ENCODE data around the gene MALRD1. TPM values are rescaled to one million over a fixed set of nuclear protein-coding genes. Genes with fewer than 3 reads are reported as not detected.

Gene MALRD1
- total RNA-seq, 5 donors from 2014 or later (not counting 1 experiment from before 2014, with no cell fraction given), result 0.32 TPM; not detected in 4

DNA sequence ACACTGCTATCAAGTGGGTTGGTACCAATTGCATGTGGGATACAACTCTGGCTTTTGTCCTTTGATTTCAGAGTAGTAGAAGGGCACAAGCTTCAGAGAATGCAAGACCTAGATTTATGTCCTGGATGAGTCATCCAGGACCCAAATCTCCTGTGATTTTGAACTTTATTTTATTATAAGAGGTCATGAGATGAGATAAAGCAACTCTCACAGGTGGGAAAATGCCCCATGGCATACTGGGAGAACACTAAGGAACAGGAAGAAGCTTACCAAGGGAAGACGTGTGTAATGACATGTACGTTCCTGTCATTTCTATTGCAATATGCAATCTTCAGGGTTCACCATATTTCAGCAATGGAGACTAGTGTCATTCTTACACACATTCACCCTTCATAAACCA, 966 bp downstream of the MALRD1 start:
- POLR2A ChIA-PET, result no interaction called here
- no peak overlapping the region for H3K27ac Mint-ChIP-seq
- CTCF ChIA-PET, result no interaction called here
- ATAC-seq (replicated peaks in 1 of 4) (no peak), DNase-seq (no peak)
- no peaks in the 10 kb centered on the region for H3K4me1 ChIP-seq (ENCODE audit: control insufficient read depth in 1 of 2, extremely low read depth in 1 of 2, insufficient read depth in 2 of 2, low read length in 2 of 2)
- peaks cover 0 to 11% (median 2%) of the 10 kb centered on the region in 3 donors for H3K9me3 Mint-ChIP-seq
- 67% methylated on average over 1 of the region's 2 CpGs for WGBS (ENCODE audit: insufficient coverage)
- H3K36me3 Mint-ChIP-seq, result no peaks in the 10 kb centered on the region
- no peak overlapping the region for H3K4me3 Mint-ChIP-seq
- peaks cover 2% of the 10 kb centered on the region for H3K9me3 ChIP-seq
- H3K27ac ChIP-seq (ENCODE audit: low read length), result no peak overlapping the region
- no peaks in the 10 kb centered on the region for H3K4me1 Mint-ChIP-seq
- no peaks in the 10 kb centered on the region for H3K27me3 Mint-ChIP-seq
- no peaks in the 10 kb centered on the region for H3K36me3 ChIP-seq (ENCODE audit: control insufficient read depth in 2 of 2, extremely low read depth in 1 of 2, insufficient read depth in 1 of 2, low read length in 1 of 2)
- no peaks in the 10 kb centered on the region for H3K27me3 ChIP-seq (replicated peaks in 1 of 2; ENCODE audit: control insufficient read depth in 2 of 2, extremely low read depth in 1 of 2, insufficient read depth in 2 of 2, low read length in 1 of 2)
- no peak overlapping the region for H3K4me3 ChIP-seq (ENCODE audit: control insufficient read depth in 1 of 2, extremely low read depth in 1 of 2, low read length in 1 of 2)

DNA sequence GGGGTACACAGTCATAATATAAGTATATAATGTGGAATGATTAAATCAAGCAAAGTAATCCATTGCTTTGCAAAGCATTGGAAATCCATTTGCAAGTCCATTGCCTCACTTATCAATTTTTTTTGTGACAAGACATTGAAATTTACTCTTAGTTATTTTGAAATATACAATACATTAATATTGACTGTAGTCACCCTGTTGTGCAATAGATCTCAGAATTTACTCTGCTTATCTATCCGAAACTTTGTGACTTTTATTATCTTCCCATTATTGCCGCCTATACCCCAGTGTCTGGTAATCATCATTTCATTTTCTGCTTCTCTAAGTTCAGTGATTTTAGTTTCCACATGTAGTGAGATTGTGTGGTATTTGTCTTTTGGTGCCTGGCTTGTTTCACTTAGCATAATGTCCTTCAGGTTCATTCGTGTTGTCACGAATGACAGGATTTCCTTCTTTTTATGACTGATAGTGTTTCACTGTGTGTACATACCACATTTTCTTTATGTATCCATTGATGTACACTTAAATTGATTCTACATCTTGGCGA, 5.8 kb downstream of the MALRD1 start:
- Histone ChIP-seq H3K27ac (ENCODE audit: low read length) (no peak overlapping the region), H3K4me3 (ENCODE audit: control insufficient read depth in 1 of 2, extremely low read depth in 1 of 2, low read length in 1 of 2) (no peak overlapping the region), H3K27me3 (replicated peaks in 1 of 2; ENCODE audit: control insufficient read depth in 2 of 2, extremely low read depth in 1 of 2, insufficient read depth in 2 of 2, low read length in 1 of 2) (no peaks in the 10 kb centered on the region), H3K9me3 (no peaks in the 10 kb centered on the region), H3K36me3 (ENCODE audit: control insufficient read depth in 2 of 2, extremely low read depth in 1 of 2, insufficient read depth in 1 of 2, low read length in 1 of 2) (no peaks in the 10 kb centered on the region), H3K4me1 (ENCODE audit: control insufficient read depth in 1 of 2, extremely low read depth in 1 of 2, insufficient read depth in 2 of 2, low read length in 2 of 2) (no peaks in the 10 kb centered on the region)
- ATAC-seq (replicated peaks in 1 of 4), result no peak
- Mint-ChIP-seq H3K4me3 (no peak overlapping the region), H3K36me3 (no peaks in the 10 kb centered on the region), H3K4me1 (no peaks in the 10 kb centered on the region), H3K27ac (no peak overlapping the region), H3K9me3 (peaks cover 0 to 3% (median 2%) of the 10 kb centered on the region in 3 donors), H3K27me3 (no peaks in the 10 kb centered on the region)
- WGBS (ENCODE audit: insufficient coverage), result no CpG with 5 or more reads among the region's 5 CpGs
- ChIA-PET CTCF (interaction anchor here in 1 of 2 donors (0.6 kb wide), 1 partner anchor 146 kb away, joined by 5 read pairs; no protein-coding TSS in a partner anchor), POLR2A (no interaction called here)
- DNase-seq, result no peak

DNA sequence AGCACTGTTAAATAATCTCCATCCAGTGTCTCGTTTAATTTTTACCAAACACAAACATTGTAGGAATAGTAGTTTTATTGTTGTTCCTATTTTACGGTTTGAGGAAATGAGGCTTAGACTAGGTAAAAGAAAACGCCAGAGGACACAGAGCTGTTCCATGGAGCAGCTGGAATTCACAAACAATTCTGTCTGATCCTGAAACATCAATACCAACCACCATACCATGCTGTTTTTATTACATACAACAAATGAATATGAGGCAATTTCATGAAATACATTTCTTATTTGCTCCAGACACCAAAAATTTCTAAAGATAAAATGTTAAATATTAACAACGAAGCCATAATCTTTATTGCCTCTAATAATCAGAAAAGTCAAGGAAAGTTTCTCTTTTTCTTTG, 9.4 kb downstream of the MALRD1 start:
- no peaks in the 10 kb centered on the region for H3K36me3 Mint-ChIP-seq
- ATAC-seq (replicated peaks in 1 of 4), result no peak
- H3K4me1 Mint-ChIP-seq, result no peaks in the 10 kb centered on the region
- ChIA-PET CTCF (no interaction called here), POLR2A (no interaction called here)
- no peak overlapping the region for H3K27ac ChIP-seq (ENCODE audit: low read length)
- no CpG with 5 or more reads among the region's 4 CpGs for WGBS (ENCODE audit: insufficient coverage)
- H3K4me3 ChIP-seq (ENCODE audit: control insufficient read depth in 1 of 2, extremely low read depth in 1 of 2, low read length in 1 of 2), result no peak overlapping the region
- H3K27ac Mint-ChIP-seq, result no peak overlapping the region
- no peak overlapping the region for H3K4me3 Mint-ChIP-seq
- H3K27me3 ChIP-seq (replicated peaks in 1 of 2; ENCODE audit: control insufficient read depth in 2 of 2, extremely low read depth in 1 of 2, insufficient read depth in 2 of 2, low read length in 1 of 2), result no peaks in the 10 kb centered on the region
- no peaks in the 10 kb centered on the region for H3K27me3 Mint-ChIP-seq
- peaks cover 6 to 20% (median 13%) of the 10 kb centered on the region in 3 donors for H3K9me3 Mint-ChIP-seq
- H3K4me1 ChIP-seq (ENCODE audit: control insufficient read depth in 1 of 2, extremely low read depth in 1 of 2, insufficient read depth in 2 of 2, low read length in 2 of 2), result no peaks in the 10 kb centered on the region
- no peaks in the 10 kb centered on the region for H3K36me3 ChIP-seq (ENCODE audit: control insufficient read depth in 2 of 2, extremely low read depth in 1 of 2, insufficient read depth in 1 of 2, low read length in 1 of 2)
- no peak for DNase-seq
- no peaks in the 10 kb centered on the region for H3K9me3 ChIP-seq

DNA sequence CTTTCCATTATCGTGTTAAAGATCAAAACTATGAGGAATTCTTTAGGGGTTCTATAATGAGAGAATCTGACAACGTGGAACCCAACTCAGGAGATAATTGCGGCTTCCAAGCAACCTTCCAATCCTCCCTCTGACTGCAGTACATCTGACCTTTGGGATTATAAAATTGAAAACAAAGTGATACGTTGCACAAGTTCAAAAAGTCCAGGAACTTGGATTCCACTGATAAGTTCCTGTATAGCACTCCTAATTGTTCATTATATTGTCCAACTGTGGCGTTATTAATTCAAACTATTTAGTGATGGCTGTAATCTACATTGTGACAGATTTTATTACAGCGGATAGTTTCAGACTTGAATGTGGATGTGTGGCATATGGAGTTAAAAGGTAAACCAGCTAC, 15.4 kb downstream of the MALRD1 start:
- no CpG with 5 or more reads among the region's 6 CpGs for WGBS (ENCODE audit: insufficient coverage)
- DNase-seq (no peak), ATAC-seq (replicated peaks in 1 of 4) (no peak)
- Mint-ChIP-seq H3K4me3 (no peak overlapping the region), H3K27ac (no peak overlapping the region), H3K4me1 (no peaks in the 10 kb centered on the region), H3K27me3 (no peaks in the 10 kb centered on the region), H3K9me3 (peaks cover 13 to 26% (median 17%) of the 10 kb centered on the region in 3 donors), H3K36me3 (no peaks in the 10 kb centered on the region)
- H3K27me3 ChIP-seq (replicated peaks in 1 of 2; ENCODE audit: control insufficient read depth in 2 of 2, extremely low read depth in 1 of 2, insufficient read depth in 2 of 2, low read length in 1 of 2), result no peaks in the 10 kb centered on the region
- peaks cover 2% of the 10 kb centered on the region for H3K9me3 ChIP-seq
- no peaks in the 10 kb centered on the region for H3K36me3 ChIP-seq (ENCODE audit: control insufficient read depth in 2 of 2, extremely low read depth in 1 of 2, insufficient read depth in 1 of 2, low read length in 1 of 2)
- CTCF ChIA-PET, result no interaction called here
- POLR2A ChIA-PET, result no interaction called here
- H3K27ac ChIP-seq (ENCODE audit: low read length), result no peak overlapping the region
- H3K4me3 ChIP-seq (ENCODE audit: control insufficient read depth in 1 of 2, extremely low read depth in 1 of 2, low read length in 1 of 2), result no peak overlapping the region
- no peaks in the 10 kb centered on the region for H3K4me1 ChIP-seq (ENCODE audit: control insufficient read depth in 1 of 2, extremely low read depth in 1 of 2, insufficient read depth in 2 of 2, low read length in 2 of 2)

DNA sequence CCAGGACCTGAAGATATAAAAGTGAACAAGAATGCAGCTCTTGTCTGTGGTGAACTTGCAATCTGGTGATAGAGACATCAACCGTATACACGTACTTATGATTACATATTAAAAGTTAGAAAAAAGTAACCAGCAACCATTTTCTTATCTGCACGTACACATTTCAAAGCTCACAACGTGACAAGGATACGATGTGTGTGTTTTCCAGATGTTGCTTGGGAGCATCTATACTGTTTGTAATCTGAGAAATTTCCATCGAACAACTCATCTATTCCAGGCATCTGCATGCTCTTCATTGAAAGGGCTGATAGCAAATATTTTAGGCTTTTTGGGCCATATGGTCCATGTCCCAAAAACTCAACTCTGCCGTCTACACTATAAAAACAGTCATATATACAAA, 23.3 kb downstream of the MALRD1 start:
- no peaks in the 10 kb centered on the region for H3K4me1 Mint-ChIP-seq
- no peak overlapping the region for H3K27ac Mint-ChIP-seq
- ChIA-PET POLR2A (no interaction called here), CTCF (no interaction called here)
- no peak for ATAC-seq (replicated peaks in 1 of 4)
- H3K4me3 Mint-ChIP-seq, result no peak overlapping the region
- no peak for DNase-seq
- peaks cover 3 to 9% (median 4%) of the 10 kb centered on the region in 3 donors for H3K9me3 Mint-ChIP-seq
- no CpG with 5 or more reads among the region's 7 CpGs for WGBS (ENCODE audit: insufficient coverage)
- H3K27me3 ChIP-seq (replicated peaks in 1 of 2; ENCODE audit: control insufficient read depth in 2 of 2, extremely low read depth in 1 of 2, insufficient read depth in 2 of 2, low read length in 1 of 2), result no peaks in the 10 kb centered on the region
- H3K27me3 Mint-ChIP-seq, result no peaks in the 10 kb centered on the region
- H3K4me3 ChIP-seq (ENCODE audit: control insufficient read depth in 1 of 2, extremely low read depth in 1 of 2, low read length in 1 of 2), result no peak overlapping the region
- peaks cover 2% of the 10 kb centered on the region for H3K9me3 ChIP-seq
- H3K36me3 Mint-ChIP-seq, result no peaks in the 10 kb centered on the region
- H3K27ac ChIP-seq (ENCODE audit: low read length), result no peak overlapping the region
- no peaks in the 10 kb centered on the region for H3K36me3 ChIP-seq (ENCODE audit: control insufficient read depth in 2 of 2, extremely low read depth in 1 of 2, insufficient read depth in 1 of 2, low read length in 1 of 2)
- H3K4me1 ChIP-seq (ENCODE audit: control insufficient read depth in 1 of 2, extremely low read depth in 1 of 2, insufficient read depth in 2 of 2, low read length in 2 of 2), result no peaks in the 10 kb centered on the region

DNA sequence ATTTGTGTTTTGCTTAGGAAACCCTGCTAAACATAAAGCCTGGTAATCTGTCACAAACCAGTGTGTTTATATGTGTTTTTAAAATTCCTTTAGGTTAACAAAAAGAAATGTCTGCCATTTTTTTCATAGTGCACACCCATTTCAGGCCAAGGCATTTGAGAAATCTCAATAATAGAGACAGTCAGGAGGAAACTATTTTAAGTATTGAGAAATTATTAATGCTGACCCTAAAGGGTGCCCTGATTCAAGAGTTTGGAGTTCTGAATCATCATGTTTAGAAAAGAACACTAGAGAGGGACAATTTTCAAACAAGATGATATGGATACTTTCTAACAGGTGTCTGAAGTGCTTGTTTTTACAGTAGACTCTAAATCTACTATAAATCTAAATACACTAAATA, 28.7 kb downstream of the MALRD1 start:
- H3K27ac ChIP-seq (ENCODE audit: low read length), result no peak overlapping the region
- DNase-seq (no peak), ATAC-seq (replicated peaks in 1 of 4) (no peak)
- H3K4me3 Mint-ChIP-seq, result no peak overlapping the region
- H3K27me3 ChIP-seq (replicated peaks in 1 of 2; ENCODE audit: control insufficient read depth in 2 of 2, extremely low read depth in 1 of 2, insufficient read depth in 2 of 2, low read length in 1 of 2), result no peaks in the 10 kb centered on the region
- no peaks in the 10 kb centered on the region for H3K4me1 ChIP-seq (ENCODE audit: control insufficient read depth in 1 of 2, extremely low read depth in 1 of 2, insufficient read depth in 2 of 2, low read length in 2 of 2)
- H3K27ac Mint-ChIP-seq, result no peak overlapping the region
- H3K9me3 ChIP-seq, result peaks cover 4% of the 10 kb centered on the region
- no peaks in the 10 kb centered on the region for H3K36me3 Mint-ChIP-seq
- no peak overlapping the region for H3K4me3 ChIP-seq (ENCODE audit: control insufficient read depth in 1 of 2, extremely low read depth in 1 of 2, low read length in 1 of 2)
- ChIA-PET POLR2A (no interaction called here), CTCF (no interaction called here)
- H3K27me3 Mint-ChIP-seq, result no peaks in the 10 kb centered on the region
- H3K4me1 Mint-ChIP-seq, result no peaks in the 10 kb centered on the region
- H3K36me3 ChIP-seq (ENCODE audit: control insufficient read depth in 2 of 2, extremely low read depth in 1 of 2, insufficient read depth in 1 of 2, low read length in 1 of 2), result no peaks in the 10 kb centered on the region
- peaks cover 8 to 27% (median 16%) of the 10 kb centered on the region in 3 donors for H3K9me3 Mint-ChIP-seq

DNA sequence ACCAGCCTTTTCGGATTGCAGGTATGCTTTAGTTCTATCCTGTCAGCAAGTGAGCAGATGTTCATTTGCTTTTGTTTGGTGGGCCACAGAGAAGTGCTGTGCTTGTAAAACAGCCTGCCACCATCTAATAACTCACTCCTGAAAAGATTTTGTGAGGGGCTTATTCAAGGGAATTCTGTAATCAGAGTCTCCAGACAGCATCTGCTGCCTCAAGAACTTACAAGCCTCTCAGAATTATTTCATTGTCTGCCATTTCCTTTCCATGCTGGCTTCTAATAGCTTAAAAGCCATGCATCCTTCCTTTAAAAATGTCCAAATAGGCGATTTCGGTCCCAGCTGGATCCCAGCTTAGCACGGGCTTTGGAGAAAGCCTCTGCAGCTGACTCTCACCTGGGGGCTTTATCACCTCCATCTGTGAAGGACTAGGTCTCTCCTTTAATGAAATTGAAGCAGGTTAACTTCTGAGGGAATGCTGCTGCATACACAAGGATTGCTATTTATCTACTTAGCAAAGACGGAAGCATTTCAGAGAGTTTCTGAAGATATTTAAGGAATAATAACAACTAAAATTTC, 48.0 kb downstream of the MALRD1 start:
- no CpG with 5 or more reads among the region's 5 CpGs for WGBS (ENCODE audit: insufficient coverage)
- CTCF ChIA-PET, result no interaction called here
- no peak for DNase-seq
- Histone ChIP-seq H3K4me3 (ENCODE audit: control insufficient read depth in 1 of 2, extremely low read depth in 1 of 2, low read length in 1 of 2) (no peak overlapping the region), H3K27ac (ENCODE audit: low read length) (no peak overlapping the region), H3K36me3 (ENCODE audit: control insufficient read depth in 2 of 2, extremely low read depth in 1 of 2, insufficient read depth in 1 of 2, low read length in 1 of 2) (no peaks in the 10 kb centered on the region), H3K9me3 (no peaks in the 10 kb centered on the region), H3K27me3 (replicated peaks in 1 of 2; ENCODE audit: control insufficient read depth in 2 of 2, extremely low read depth in 1 of 2, insufficient read depth in 2 of 2, low read length in 1 of 2) (no peaks in the 10 kb centered on the region), H3K4me1 (ENCODE audit: control insufficient read depth in 1 of 2, extremely low read depth in 1 of 2, insufficient read depth in 2 of 2, low read length in 2 of 2) (no peaks in the 10 kb centered on the region)
- Mint-ChIP-seq H3K4me1 (no peaks in the 10 kb centered on the region), H3K27me3 (no peaks in the 10 kb centered on the region), H3K27ac (no peak overlapping the region), H3K9me3 (peaks cover 2 to 5% (median 4%) of the 10 kb centered on the region in 3 donors), H3K36me3 (no peaks in the 10 kb centered on the region), H3K4me3 (no peak overlapping the region)
- no peak for ATAC-seq (replicated peaks in 1 of 4)
- POLR2A ChIA-PET, result no interaction called here
